ENCODE data around the gene VSX2.

VSX2 gene

GRCh38 chr14:74239848-74240793, 872 bp downstream of the VSX2 start:
- no peak overlapping the region for H3K4me3 ChIP-seq (ENCODE audit: low read length)
- H3K79me2 ChIP-seq (ENCODE audit: control insufficient read depth, low read length), result no peaks in the 10 kb centered on the region
- peaks cover 27% of the 10 kb centered on the region for H3K27me3 ChIP-seq (ENCODE audit: control insufficient read depth, low read length)
- H3K9me2 ChIP-seq (replicated peaks; ENCODE audit: control insufficient read depth, low read length), result no peaks in the 10 kb centered on the region
- no peak overlapping the region for H3K27ac ChIP-seq (ENCODE audit: low read depth, low read length)
- no peaks in the 10 kb centered on the region for H3K4me1 ChIP-seq (ENCODE audit: control insufficient read depth, low read length)
- no peaks in the 10 kb centered on the region for H3K36me3 ChIP-seq (ENCODE audit: control insufficient read depth, low read length)
- no peak overlapping the region for H3K4me2 ChIP-seq (ENCODE audit: low read length)
- no peak for TF ChIP-seq EZH2phosphoT487 (IDR thresholded peaks at IDR 0.05; ENCODE audit: borderline replicate concordance, low read length)
- TF ChIP-seq, protein P1, sequence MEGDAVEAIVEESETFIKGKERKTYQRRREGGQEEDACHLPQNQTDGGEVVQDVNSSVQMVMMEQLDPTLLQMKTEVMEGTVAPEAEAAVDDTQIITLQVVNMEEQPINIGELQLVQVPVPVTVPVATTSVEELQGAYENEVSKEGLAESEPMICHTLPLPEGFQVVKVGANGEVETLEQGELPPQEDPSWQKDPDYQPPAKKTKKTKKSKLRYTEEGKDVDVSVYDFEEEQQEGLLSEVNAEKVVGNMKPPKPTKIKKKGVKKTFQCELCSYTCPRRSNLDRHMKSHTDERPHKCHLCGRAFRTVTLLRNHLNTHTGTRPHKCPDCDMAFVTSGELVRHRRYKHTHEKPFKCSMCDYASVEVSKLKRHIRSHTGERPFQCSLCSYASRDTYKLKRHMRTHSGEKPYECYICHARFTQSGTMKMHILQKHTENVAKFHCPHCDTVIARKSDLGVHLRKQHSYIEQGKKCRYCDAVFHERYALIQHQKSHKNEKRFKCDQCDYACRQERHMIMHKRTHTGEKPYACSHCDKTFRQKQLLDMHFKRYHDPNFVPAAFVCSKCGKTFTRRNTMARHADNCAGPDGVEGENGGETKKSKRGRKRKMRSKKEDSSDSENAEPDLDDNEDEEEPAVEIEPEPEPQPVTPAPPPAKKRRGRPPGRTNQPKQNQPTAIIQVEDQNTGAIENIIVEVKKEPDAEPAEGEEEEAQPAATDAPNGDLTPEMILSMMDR (IDR thresholded peaks at IDR 0.05; ENCODE audit: low read depth, low read length, poor library complexity, severe bottlenecking), result no peak
- no peaks in the 10 kb centered on the region for H3K9me3 ChIP-seq (ENCODE audit: control insufficient read depth, insufficient read depth, low read length)
- no peaks in the 10 kb centered on the region for H3F3A ChIP-seq (ENCODE audit: control insufficient read depth, insufficient read depth)
- no peaks in the 10 kb centered on the region; the same call in 1 of the 2 replicates for H4K20me1 ChIP-seq (ENCODE audit: control insufficient read depth, insufficient read depth, low read depth, low read length)

GRCh38 chr14:74240794-74241651, 1.8 kb downstream of the VSX2 start:
- no peaks in the 10 kb centered on the region for H3K9me3 ChIP-seq (ENCODE audit: control insufficient read depth, insufficient read depth, low read length)
- H3F3A ChIP-seq (ENCODE audit: control insufficient read depth, insufficient read depth), result no peaks in the 10 kb centered on the region
- no peak overlapping the region for H3K4me3 ChIP-seq (ENCODE audit: low read length)
- H3K27me3 ChIP-seq (ENCODE audit: control insufficient read depth, low read length), result peaks cover 35% of the 10 kb centered on the region
- no peaks in the 10 kb centered on the region for H3K79me2 ChIP-seq (ENCODE audit: control insufficient read depth, low read length)
- H3K4me1 ChIP-seq (ENCODE audit: control insufficient read depth, low read length), result no peaks in the 10 kb centered on the region
- no peak overlapping the region for H3K27ac ChIP-seq (ENCODE audit: low read depth, low read length)
- no peaks in the 10 kb centered on the region; the same call in 1 of the 2 replicates for H4K20me1 ChIP-seq (ENCODE audit: control insufficient read depth, insufficient read depth, low read depth, low read length)
- H3K9me2 ChIP-seq (replicated peaks; ENCODE audit: control insufficient read depth, low read length), result no peaks in the 10 kb centered on the region
- no peak overlapping the region for H3K4me2 ChIP-seq (ENCODE audit: low read length)
- H3K36me3 ChIP-seq (ENCODE audit: control insufficient read depth, low read length), result no peaks in the 10 kb centered on the region
- no peak for TF ChIP-seq EZH2phosphoT487 (IDR thresholded peaks at IDR 0.05; ENCODE audit: borderline replicate concordance, low read length)
- TF ChIP-seq, protein P1 (IDR thresholded peaks at IDR 0.05; ENCODE audit: low read depth, low read length, poor library complexity, severe bottlenecking), result no peak

- TF ChIP-seq, protein P1 (IDR thresholded peaks at IDR 0.05; ENCODE audit: low read depth, low read length, poor library complexity, severe bottlenecking), result no peak
- TF ChIP-seq EZH2phosphoT487 (IDR thresholded peaks at IDR 0.05; ENCODE audit: borderline replicate concordance, low read length), result no peak
- no peaks in the 10 kb centered on the region; the same call in 1 of the 2 replicates for H4K20me1 ChIP-seq (ENCODE audit: control insufficient read depth, insufficient read depth, low read depth, low read length)
- H3F3A ChIP-seq (ENCODE audit: control insufficient read depth, insufficient read depth), result no peaks in the 10 kb centered on the region
- no peak overlapping the region for H3K4me3 ChIP-seq (ENCODE audit: low read length)
- no peaks in the 10 kb centered on the region for H3K9me2 ChIP-seq (replicated peaks; ENCODE audit: control insufficient read depth, low read length)
- no peak overlapping the region for H3K27ac ChIP-seq (ENCODE audit: low read depth, low read length)
- no peaks in the 10 kb centered on the region for H3K4me1 ChIP-seq (ENCODE audit: control insufficient read depth, low read length)
- no peaks in the 10 kb centered on the region for H3K79me2 ChIP-seq (ENCODE audit: control insufficient read depth, low read length)
- no peaks in the 10 kb centered on the region for H3K36me3 ChIP-seq (ENCODE audit: control insufficient read depth, low read length)
- no peak overlapping the region for H3K4me2 ChIP-seq (ENCODE audit: low read length)
- peaks cover 35% of the 10 kb centered on the region for H3K27me3 ChIP-seq (ENCODE audit: control insufficient read depth, low read length)
- H3K9me3 ChIP-seq (ENCODE audit: control insufficient read depth, insufficient read depth, low read length), result no peaks in the 10 kb centered on the region
These were observed 2.4 kb downstream of the VSX2 start for GRCh38 chr14:74241652-74242017.
